ENCODE results near the gene TMPRSS9.

TMPRSS9 gene

GRCh38 chr19:2357279-2358206, 2.5 kb upstream of the TMPRSS9 start:
- peaks cover 3% of the 10 kb centered on the region; the same call in 1 of the 2 replicates for H3K9me3 ChIP-seq (ENCODE audit: insufficient read depth, low read length)

GRCh38 chr19:2358548-2359173, 1.4 kb upstream of the TMPRSS9 start:
- Histone ChIP-seq H4K20me1 (ENCODE audit: insufficient read depth, low read length) (no peaks in the 10 kb centered on the region), H3K27me3 (ENCODE audit: low read depth, low read length) (no peaks in the 10 kb centered on the region), H2AFZ (ENCODE audit: low read depth, low read length) (no peak overlapping the region), H3K9ac (ENCODE audit: low read length) (no peak overlapping the region), H3K27ac (ENCODE audit: low read length) (no peak overlapping the region), H3K9me3 (ENCODE audit: insufficient read depth, low read length) (peaks cover 3% of the 10 kb centered on the region; the same call in 1 of the 2 replicates), H3K4me2 (ENCODE audit: low read length) (no peak overlapping the region), H3K4me3 (ENCODE audit: low read length) (no peak overlapping the region), H3K36me3 (replicated peaks; ENCODE audit: low read depth, low read length) (peaks cover 5% of the 10 kb centered on the region), H3K4me1 (ENCODE audit: low read length) (no peaks in the 10 kb centered on the region), H3K79me2 (ENCODE audit: low read length) (no peaks in the 10 kb centered on the region)
- TF ChIP-seq EZH2phosphoT487 (IDR thresholded peaks at IDR 0.05; ENCODE audit: low read depth) (no peak), CTCF (IDR thresholded peaks at IDR 0.05; ENCODE audit: low read depth, low read length) (no peak)

More at GRCh38 chr19:2357279-2358206, 2.5 kb upstream of the TMPRSS9 start:
- Histone ChIP-seq H3K27ac (ENCODE audit: low read length) (no peak overlapping the region), H2AFZ (ENCODE audit: low read depth, low read length) (no peak overlapping the region), H3K4me2 (ENCODE audit: low read length) (no peak overlapping the region), H3K36me3 (replicated peaks; ENCODE audit: low read depth, low read length) (peaks cover 8% of the 10 kb centered on the region), H3K79me2 (ENCODE audit: low read length) (no peaks in the 10 kb centered on the region), H3K27me3 (ENCODE audit: low read depth, low read length) (no peaks in the 10 kb centered on the region), H3K4me1 (ENCODE audit: low read length) (no peaks in the 10 kb centered on the region), H4K20me1 (ENCODE audit: insufficient read depth, low read length) (no peaks in the 10 kb centered on the region), H3K9ac (ENCODE audit: low read length) (no peak overlapping the region), H3K4me3 (ENCODE audit: low read length) (no peak overlapping the region)
- TF ChIP-seq CTCF (IDR thresholded peaks at IDR 0.05; ENCODE audit: low read depth, low read length) (no peak), EZH2phosphoT487 (IDR thresholded peaks at IDR 0.05; ENCODE audit: low read depth) (no peak)

- no peaks in the 10 kb centered on the region for H3K4me1 ChIP-seq (ENCODE audit: low read length)
- TF ChIP-seq CTCF (IDR thresholded peaks at IDR 0.05; ENCODE audit: low read depth, low read length) = no peak
- no peak for TF ChIP-seq EZH2phosphoT487 (IDR thresholded peaks at IDR 0.05; ENCODE audit: low read depth)
- H3K27me3 ChIP-seq (ENCODE audit: low read depth, low read length) = 0 out of 2 replicates have a peak, but pooled peaks cover 4% of the 10 kb centered on the region
- H3K27ac ChIP-seq (ENCODE audit: low read length) = no peak overlapping the region
- peaks cover 3% of the 10 kb centered on the region; the same call in 1 of the 2 replicates for H3K9me3 ChIP-seq (ENCODE audit: insufficient read depth, low read length)
- no peak overlapping the region for H3K4me3 ChIP-seq (ENCODE audit: low read length)
- H4K20me1 ChIP-seq (ENCODE audit: insufficient read depth, low read length) = no peaks in the 10 kb centered on the region
- H3K36me3 ChIP-seq (replicated peaks; ENCODE audit: low read depth, low read length) = no peaks in the 10 kb centered on the region
- H3K79me2 ChIP-seq (ENCODE audit: low read length) = no peaks in the 10 kb centered on the region
- H2AFZ ChIP-seq (ENCODE audit: low read depth, low read length) = no peak overlapping the region
- no peak overlapping the region for H3K9ac ChIP-seq (ENCODE audit: low read length)
- H3K4me2 ChIP-seq (ENCODE audit: low read length) = no peak overlapping the region
Measured at GRCh38 chr19:2360833-2361232, 768 bp downstream of the TMPRSS9 start.

All from OCI-LY3 (cell line).